HL-60 (cell line): ENCODE measurements around the gene ERP27.

Experiments
- GABPA ChIP-seq: IDR thresholded peaks from 2 replicates; pipeline ENCODE4 v1.6.1; 2012; ENCODE audit warnings: low read depth
- POLR2AphosphoS5 ChIP-seq: IDR thresholded peaks from 2 replicates; pipeline ENCODE4 v1.6.1; 2012; ENCODE audit warnings: low read depth
- REST ChIP-seq: IDR thresholded peaks from 2 replicates; pipeline ENCODE4 v1.6.1; 2012; ENCODE audit warnings: low read depth; ENCODE audit not compliant: insufficient replicate concordance
- SPI1 ChIP-seq: IDR thresholded peaks from 2 replicates; pipeline ENCODE4 v1.6.1; 2012; ENCODE audit warnings: low read depth, mild to moderate bottlenecking, borderline replicate concordance
- TF ChIP-seq, protein P1 (sequence below): IDR thresholded peaks from one replicate; pipeline ENCODE4 v1.5.1; 2011; ENCODE audit warnings: low read length, control low read depth, inconsistent platforms; ENCODE audit not compliant: insufficient read depth

DNA sequence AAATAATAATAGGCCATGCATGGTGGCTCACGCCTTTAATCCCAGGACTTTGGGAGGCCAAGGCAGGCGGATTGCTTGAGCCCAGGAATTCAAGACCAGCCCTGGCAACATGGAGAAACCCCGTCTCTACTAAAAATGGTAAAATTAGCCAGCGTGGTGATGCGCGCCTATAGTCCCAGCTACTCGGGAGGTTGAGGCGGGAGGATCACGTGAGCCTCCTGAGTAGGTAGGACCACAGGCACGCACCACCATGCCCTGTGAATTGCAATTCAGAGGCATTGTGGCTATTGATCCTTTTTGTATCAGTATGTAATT is 20.7 kb upstream of the ERP27 start:
- TF ChIP-seq POLR2AphosphoS5 (no peak; the same call in 1 of the 2 replicates), REST (no peak), SPI1 (no peak), GABPA (no peak)
- TF ChIP-seq, protein P1, sequence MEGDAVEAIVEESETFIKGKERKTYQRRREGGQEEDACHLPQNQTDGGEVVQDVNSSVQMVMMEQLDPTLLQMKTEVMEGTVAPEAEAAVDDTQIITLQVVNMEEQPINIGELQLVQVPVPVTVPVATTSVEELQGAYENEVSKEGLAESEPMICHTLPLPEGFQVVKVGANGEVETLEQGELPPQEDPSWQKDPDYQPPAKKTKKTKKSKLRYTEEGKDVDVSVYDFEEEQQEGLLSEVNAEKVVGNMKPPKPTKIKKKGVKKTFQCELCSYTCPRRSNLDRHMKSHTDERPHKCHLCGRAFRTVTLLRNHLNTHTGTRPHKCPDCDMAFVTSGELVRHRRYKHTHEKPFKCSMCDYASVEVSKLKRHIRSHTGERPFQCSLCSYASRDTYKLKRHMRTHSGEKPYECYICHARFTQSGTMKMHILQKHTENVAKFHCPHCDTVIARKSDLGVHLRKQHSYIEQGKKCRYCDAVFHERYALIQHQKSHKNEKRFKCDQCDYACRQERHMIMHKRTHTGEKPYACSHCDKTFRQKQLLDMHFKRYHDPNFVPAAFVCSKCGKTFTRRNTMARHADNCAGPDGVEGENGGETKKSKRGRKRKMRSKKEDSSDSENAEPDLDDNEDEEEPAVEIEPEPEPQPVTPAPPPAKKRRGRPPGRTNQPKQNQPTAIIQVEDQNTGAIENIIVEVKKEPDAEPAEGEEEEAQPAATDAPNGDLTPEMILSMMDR: no peak
